HG03432 (cell line): ENCODE measurements around the gene SNRNP35.
"Not testable (repeated sequence)": the region's sequence is repeated elsewhere in the genome, so short reads cannot be mapped to it uniquely, and the experiment has no call there.

Experiments
- ATAC-seq: cut with Tn5 transposase; IDR thresholded peaks from one replicate; pipeline ENCODE4 v1.9.1; 2021; ENCODE audit warnings: mild to moderate bottlenecking, moderate library complexity; ENCODE audit not compliant: unreplicated experiment

SNRNP35 gene

GRCh38 chr12:123446333-123446713 lies 11.6 kb upstream of the SNRNP35 start:
- no peak for ATAC-seq

DNA sequence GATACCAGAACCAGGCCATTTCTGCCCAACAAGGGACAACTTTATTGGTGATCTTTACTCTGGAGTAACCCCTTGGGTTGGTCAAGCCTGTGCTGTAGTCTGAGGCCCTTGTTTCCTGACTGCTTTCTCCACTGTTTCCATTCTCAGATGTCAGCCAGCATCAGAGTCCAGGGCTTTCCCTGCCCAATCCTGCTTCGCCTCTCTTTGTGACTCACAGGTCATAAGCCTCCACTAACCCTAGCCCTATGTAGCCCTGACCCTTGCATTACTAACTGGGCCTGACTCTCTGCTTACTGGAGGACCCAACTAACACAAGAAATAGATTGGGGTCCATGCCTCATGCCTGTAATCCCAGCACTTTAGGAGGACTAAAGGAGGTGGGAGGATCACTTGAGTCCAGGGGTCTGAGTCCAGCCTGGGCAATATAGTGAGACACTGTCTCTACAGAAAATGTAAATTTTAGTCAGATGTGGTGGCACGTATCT lies 8.6 kb upstream of the SNRNP35 start:
- ATAC-seq = no peak

GRCh38 chr12:123449856-123450255 lies 8.1 kb upstream of the SNRNP35 start:
- ATAC-seq = no peak

GRCh38 chr12:123450636-123451035 lies 7.3 kb upstream of the SNRNP35 start:
- no peak for ATAC-seq

DNA sequence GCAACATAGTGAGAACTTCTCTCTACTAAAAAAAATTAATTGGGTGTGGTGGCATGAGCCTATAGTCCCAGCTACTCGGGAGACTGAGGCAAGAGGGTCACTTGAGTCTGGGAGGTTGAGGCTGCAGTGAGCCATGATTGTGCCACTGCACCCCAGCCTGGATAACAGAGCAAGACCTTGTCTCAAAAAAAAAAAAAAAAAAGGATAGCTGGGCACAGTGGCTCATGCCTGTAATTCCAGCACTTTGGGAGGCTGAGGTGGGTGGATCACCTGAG lies 5.7 kb upstream of the SNRNP35 start:
- ATAC-seq = not testable (repeated sequence)

DNA sequence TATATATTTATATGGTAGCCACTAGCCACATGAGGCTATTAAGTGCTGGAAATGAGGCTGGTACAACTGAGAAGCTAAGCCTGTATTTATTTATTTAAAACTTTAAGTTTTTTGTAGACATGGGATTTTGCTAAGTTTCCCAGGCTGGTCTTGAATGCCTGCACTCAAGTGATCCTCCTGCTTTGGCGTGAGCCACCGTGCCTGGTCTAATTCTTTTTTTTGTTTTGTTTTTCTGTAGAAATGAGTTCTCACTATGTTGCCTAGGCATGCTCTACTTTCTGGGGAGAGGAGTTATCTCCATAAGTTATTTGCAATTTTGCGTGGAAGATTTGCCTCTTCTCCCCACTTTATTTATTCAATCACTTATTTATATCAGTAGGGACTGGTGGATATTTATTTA lies 4.8 kb upstream of the SNRNP35 start:
- no peak for ATAC-seq

- ATAC-seq = not testable (repeated sequence)
Measured at GRCh38 chr12:123463174-123463573, 5.2 kb downstream of the SNRNP35 start.

DNA sequence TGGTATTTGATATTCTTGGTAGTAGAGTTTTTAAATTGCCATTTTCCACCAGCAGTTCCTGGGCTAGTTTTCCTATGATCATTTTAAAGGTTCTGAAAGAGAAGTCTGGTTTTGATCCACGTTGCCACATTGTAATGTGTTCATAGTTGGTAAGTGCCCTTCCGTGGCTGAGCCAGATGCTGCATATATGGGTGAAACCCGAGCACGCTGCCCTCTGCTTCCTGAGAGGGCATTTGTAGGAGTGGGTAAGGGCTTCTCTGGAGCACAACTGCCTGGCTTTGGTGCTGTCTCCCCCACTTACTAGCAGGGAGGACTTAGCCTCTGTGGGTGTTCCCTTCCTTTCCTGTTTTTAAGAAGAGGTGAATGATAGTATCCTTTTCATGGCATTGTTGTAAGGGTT lies 7.1 kb downstream of the SNRNP35 start:
- ATAC-seq = no peak

- no peak for ATAC-seq
Measured at GRCh38 chr12:123468786-123469185, 10.8 kb downstream of the SNRNP35 start.

GRCh38 chr12:123469978-123470377 lies 12.0 kb downstream of the SNRNP35 start:
- no peak for ATAC-seq

GRCh38 chr12:123471374-123472068 lies 13.6 kb downstream of the SNRNP35 start:
- ATAC-seq = no peak

DNA sequence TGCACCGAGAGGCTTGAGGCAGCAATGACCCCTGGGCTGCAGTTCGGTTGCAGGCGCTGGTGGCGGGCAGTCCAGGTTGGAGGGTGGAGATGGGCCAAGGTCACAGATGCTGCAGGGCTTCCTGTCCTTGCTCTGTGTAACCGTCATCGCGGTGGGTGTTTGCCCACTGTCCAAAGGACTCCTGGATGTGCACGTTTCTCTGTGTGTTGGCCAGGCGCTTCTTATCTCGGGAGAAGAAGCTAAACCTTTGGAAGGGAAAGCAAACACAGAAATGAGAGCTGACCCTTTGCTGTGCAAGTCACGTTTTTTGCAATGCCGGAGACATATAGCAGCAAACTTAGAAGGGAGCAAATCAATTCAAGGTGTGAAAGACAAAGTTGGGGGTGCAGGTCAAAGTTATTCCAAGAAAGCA lies 14.5 kb downstream of the SNRNP35 start:
- ATAC-seq = no peak

DNA sequence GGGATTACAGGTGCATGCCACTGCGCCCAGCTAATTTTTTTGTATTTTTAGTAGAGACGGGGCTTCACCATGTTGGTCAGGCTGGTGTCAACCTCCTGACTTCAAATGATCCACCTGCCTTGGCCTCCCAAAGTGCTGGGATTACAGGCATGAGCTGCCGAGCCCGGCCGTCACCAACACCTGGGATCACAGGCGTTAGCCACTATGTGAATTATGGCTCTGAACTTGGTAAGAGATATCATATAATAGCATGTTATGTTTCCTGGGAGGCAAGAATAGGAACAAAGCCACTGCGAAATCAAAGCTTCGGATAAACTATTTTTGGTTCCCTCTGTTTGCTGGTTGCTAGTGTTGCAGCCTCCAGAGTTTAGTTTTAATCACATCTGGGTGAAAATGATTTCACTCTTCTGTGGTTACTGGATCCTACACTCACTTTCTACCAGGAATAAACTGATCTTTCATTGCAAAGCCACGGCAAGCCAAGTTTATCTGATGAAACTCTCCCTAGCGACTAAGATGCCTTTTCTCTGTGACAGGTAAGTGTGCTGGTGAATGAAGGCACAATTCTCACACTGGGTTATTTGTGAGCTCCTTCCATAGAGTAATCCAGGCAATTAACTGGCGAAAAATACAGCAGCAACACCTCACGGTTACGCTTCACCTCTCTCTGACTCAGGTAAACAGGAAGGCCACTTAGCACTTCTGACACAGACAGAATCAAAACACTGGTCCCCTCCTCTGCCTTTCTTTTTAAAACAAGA lies 16.7 kb downstream of the SNRNP35 start:
- no peak for ATAC-seq

GRCh38 chr12:123475246-123475703 lies 17.3 kb downstream of the SNRNP35 start:
- no peak for ATAC-seq

DNA sequence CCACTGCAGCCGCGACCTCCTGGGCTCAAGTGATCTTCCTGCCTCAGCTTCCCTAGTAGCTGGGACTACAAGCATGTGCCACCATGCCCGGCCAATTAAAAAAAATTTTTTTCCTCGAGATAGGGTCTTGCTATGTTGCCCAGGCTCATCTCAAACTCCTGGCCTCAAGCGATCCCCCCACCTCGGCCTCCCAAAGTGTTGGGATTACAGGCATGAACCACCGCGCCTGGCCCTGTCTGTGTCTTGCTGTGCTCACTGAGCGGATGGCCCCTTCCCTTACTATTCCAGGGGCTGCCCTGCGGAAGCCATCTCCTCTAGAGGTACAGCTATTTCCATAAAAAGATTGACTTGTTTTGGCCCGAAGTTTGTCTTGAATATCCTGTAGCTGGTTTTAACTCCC lies 20.1 kb downstream of the SNRNP35 start:
- no peak for ATAC-seq

- no peak for ATAC-seq
Measured at GRCh38 chr12:123478762-123479161, 20.8 kb downstream of the SNRNP35 start.

DNA sequence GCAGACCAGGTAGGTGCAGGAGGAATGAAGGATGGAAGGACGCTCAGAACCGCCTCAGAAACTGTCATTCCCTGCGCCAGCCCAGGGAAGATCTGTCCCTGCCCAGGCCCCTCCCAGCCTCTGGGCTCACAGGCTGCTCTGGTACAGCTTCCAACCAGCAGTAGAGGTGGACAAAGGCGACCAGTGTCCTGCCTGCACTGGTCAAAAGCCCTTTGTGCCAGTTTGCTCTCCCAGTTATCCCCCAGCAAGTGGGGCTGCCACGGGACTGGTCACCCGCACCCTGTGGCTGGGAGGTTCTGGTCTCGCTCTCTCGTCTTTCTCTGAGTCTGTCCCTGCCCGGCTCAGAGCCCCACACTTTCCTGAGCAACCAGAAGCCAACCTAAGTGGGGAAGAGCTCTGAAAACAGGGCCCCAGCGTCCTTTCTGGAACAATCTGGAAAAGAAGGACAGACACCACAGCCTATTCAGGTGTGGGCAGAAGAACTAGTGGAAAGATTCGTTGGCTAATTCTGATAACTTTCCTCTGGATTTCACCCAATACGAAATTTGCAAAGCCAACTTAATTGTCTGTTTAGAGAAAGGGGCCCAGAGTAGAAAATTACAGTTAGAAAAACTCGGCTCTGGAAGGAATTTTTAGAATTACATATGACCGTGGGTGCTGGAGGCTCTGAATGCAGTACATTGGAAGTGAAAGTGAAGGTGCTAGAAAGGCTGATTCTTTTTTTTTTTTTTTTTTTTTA lies 21.7 kb downstream of the SNRNP35 start:
- no peak for ATAC-seq

- not testable (repeated sequence) for ATAC-seq
Measured at GRCh38 chr12:123481251-123481650, 23.3 kb downstream of the SNRNP35 start.

DNA sequence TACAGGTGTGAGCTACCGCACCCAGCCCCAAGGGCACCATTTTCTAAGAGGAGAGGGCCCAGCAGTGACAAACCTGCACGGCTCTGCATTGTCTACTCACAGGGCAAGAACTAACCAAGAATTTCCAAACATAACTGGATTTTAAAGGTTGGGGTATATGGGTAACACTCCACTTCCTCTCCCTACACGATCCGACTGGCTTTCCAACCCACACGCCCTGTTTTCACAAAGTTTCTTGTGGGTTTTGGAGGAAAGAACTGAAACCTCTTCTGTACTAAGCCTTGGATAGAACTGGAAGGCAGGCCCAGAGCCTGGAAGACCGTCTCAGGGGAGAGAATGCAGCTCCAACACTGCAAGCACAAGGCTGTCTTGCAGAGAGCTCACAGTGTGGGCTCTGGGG lies 24.9 kb downstream of the SNRNP35 start:
- no peak for ATAC-seq

DNA sequence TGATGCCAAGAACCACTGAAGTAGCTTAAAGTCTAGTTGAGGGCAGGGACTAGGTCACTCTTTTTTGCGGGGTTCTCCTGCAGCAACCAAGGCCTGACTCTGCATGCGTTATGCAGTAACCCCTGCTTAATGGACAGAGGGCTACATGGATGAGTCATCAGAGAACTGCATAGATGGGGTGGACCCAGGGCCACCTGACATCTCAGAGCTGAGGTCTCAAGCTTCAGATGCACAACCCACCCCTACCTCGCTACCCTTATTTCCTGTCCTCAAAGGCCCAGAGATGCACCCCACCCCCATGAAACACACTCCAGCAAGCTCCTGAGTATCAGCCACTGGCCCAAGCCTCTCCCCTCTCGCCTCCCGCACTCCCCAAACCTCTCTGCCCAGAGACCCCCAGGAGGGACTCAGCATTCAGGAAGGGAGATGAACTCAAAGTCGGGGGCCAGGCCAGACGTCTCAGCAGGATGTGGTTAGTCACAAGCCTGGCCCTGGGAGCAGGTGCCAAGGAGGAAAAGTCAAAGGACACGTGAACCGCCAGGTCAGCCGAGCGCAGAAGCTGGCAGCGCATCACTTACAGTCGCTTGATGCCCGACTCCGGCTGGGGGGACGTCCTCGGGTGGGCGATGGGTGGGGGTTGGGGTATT lies 25.8 kb downstream of the SNRNP35 start:
- ATAC-seq = no peak

GRCh38 chr12:123485756-123486155 lies 27.8 kb downstream of the SNRNP35 start:
- no peak for ATAC-seq
